ENCODE data around the gene SLC22A12. TPM values are rescaled to one million over a fixed set of nuclear protein-coding genes. Genes with fewer than 3 reads are reported as not detected.

The SLC22A12 gene
- total and polyA plus RNA-seq, 2 experiments from 2014 or later = not detected

- DNase-seq (ENCODE audit: low read depth in 1 of 2, low spot score in 1 of 2) = no peak
- no peak overlapping the region for H3K4me3 ChIP-seq
- TF ChIP-seq, protein P1, sequence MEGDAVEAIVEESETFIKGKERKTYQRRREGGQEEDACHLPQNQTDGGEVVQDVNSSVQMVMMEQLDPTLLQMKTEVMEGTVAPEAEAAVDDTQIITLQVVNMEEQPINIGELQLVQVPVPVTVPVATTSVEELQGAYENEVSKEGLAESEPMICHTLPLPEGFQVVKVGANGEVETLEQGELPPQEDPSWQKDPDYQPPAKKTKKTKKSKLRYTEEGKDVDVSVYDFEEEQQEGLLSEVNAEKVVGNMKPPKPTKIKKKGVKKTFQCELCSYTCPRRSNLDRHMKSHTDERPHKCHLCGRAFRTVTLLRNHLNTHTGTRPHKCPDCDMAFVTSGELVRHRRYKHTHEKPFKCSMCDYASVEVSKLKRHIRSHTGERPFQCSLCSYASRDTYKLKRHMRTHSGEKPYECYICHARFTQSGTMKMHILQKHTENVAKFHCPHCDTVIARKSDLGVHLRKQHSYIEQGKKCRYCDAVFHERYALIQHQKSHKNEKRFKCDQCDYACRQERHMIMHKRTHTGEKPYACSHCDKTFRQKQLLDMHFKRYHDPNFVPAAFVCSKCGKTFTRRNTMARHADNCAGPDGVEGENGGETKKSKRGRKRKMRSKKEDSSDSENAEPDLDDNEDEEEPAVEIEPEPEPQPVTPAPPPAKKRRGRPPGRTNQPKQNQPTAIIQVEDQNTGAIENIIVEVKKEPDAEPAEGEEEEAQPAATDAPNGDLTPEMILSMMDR (IDR thresholded peaks at IDR 0.05; ENCODE audit: low read depth, low read length) = no peak
Measured at GRCh38 chr11:64614917-64615316, 23.9 kb downstream of the SLC22A12 start.

DNA sequence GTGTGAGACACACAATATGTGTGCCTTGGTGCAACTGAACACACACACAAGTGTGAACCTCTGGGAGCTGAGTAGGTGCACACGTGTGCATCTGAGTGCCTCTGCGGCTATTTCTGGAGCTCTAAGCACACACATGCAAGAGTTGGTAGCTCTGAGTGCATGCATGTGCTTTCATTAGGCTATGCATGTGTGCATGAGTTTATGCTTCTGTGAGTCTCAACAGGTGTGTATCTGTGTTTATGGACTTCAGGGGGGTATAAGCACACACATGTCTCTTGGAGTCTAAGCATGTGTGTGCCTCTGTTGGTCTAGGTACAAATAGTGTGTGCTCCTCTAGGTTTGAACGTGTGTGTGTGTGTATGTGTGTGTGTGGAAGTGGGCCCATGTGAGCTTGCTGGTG, 25.8 kb downstream of the SLC22A12 start:
- no peak for DNase-seq (ENCODE audit: low read depth in 1 of 2, low spot score in 1 of 2)
- Histone ChIP-seq H3K36me3 (no peaks in the 10 kb centered on the region), H3K27ac (no peak overlapping the region), H3K9me3 (ENCODE audit: low read depth) (no peaks in the 10 kb centered on the region), H3K4me1 (ENCODE audit: low read depth) (peaks cover 9% of the 10 kb centered on the region), H3K27me3 (no peaks in the 10 kb centered on the region), H3K4me3 (no peak overlapping the region)
- TF ChIP-seq, protein P1 (IDR thresholded peaks at IDR 0.05; ENCODE audit: low read depth, low read length) = no peak

More at GRCh38 chr11:64614917-64615316, 23.9 kb downstream of the SLC22A12 start:
- H3K4me1 ChIP-seq (ENCODE audit: low read depth) = peaks cover 4% of the 10 kb centered on the region
- no peaks in the 10 kb centered on the region for H3K9me3 ChIP-seq (ENCODE audit: low read depth)
- H3K27me3 ChIP-seq = no peaks in the 10 kb centered on the region
- H3K36me3 ChIP-seq = no peaks in the 10 kb centered on the region
- H3K27ac ChIP-seq = no peak overlapping the region

DNA sequence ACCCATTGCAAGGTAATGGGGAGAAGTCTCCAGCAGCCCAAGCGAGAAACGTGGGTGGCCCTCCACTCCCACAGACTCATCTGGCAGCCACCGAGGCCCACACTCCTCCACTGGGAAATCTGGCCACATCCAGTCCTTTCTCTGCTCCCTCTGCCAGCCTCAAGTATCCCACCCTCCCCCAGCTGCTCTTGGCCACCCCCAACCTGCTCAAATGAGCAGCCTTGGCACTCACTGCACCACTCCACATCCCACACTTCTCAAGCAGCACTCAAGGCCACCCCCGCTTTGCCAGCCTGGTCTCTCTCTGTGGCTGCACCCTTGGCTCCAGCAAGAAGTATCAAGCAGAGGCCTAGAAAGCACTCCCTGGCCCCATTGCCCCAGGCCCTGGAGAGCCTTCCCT, 28.2 kb downstream of the SLC22A12 start:
- Histone ChIP-seq H3K9me3 (ENCODE audit: low read depth) (no peaks in the 10 kb centered on the region), H3K27me3 (no peaks in the 10 kb centered on the region), H3K27ac (peak overlapping the region; percentile 56), H3K4me1 (ENCODE audit: low read depth) (peaks cover 9% of the 10 kb centered on the region), H3K36me3 (no peaks in the 10 kb centered on the region), H3K4me3 (no peak overlapping the region)
- TF ChIP-seq, protein P1 (IDR thresholded peaks at IDR 0.05; ENCODE audit: low read depth, low read length) = no peak
- DNase-seq (ENCODE audit: low read depth in 1 of 2, low spot score in 1 of 2) = no peak

- Histone ChIP-seq H3K27me3 (no peaks in the 10 kb centered on the region), H3K27ac (peak overlapping the region; percentile 56), H3K4me1 (ENCODE audit: low read depth) (peaks cover 9% of the 10 kb centered on the region), H3K4me3 (no peak overlapping the region), H3K36me3 (no peaks in the 10 kb centered on the region), H3K9me3 (ENCODE audit: low read depth) (no peaks in the 10 kb centered on the region)
- TF ChIP-seq, protein P1 (IDR thresholded peaks at IDR 0.05; ENCODE audit: low read depth, low read length) = no peak
- peak; percentile 57 to 86 for DNase-seq (ENCODE audit: low read depth in 1 of 2, low spot score in 1 of 2)
Measured at GRCh38 chr11:64619811-64620380, 28.9 kb downstream of the SLC22A12 start.

- Histone ChIP-seq H3K4me1 (ENCODE audit: low read depth) (peaks cover 9% of the 10 kb centered on the region), H3K9me3 (ENCODE audit: low read depth) (no peaks in the 10 kb centered on the region), H3K27me3 (no peaks in the 10 kb centered on the region), H3K4me3 (no peak overlapping the region), H3K27ac (no peak overlapping the region), H3K36me3 (no peaks in the 10 kb centered on the region)
- TF ChIP-seq, protein P1 (IDR thresholded peaks at IDR 0.05; ENCODE audit: low read depth, low read length) = no peak
- peak in 1 of 2 donors; percentile 25 for DNase-seq (ENCODE audit: low read depth in 1 of 2, low spot score in 1 of 2)
Measured at GRCh38 chr11:64620381-64620971, 29.5 kb downstream of the SLC22A12 start.

Measured in cardiac muscle cell (in vitro differentiated cells and primary cell).